Measurements from ENCODE around the gene STK32B.

GRCh38 chr4:5452156-5452555, 400.9 kb downstream of the STK32B start:
- TF ChIP-seq CTCF (IDR thresholded peaks at IDR 0.05) (no peak), SMC3 (IDR thresholded peaks at IDR 0.05; ENCODE audit: low read depth, low read length) (no peak), TCF12 (IDR thresholded peaks at IDR 0.05) (no peak), FOXJ3 (CRISPR knock-in tag; IDR thresholded peaks at IDR 0.05) (no peak), POLR2AphosphoS5 (IDR thresholded peaks at IDR 0.05; ENCODE audit: low read depth, low read length) (no peak), REST (IDR thresholded peaks at IDR 0.05; ENCODE audit: low read depth, low read length) (no peak), CHD2 (IDR thresholded peaks at IDR 0.05; ENCODE audit: low read length, partially characterized antibody) (no peak), EP300 (IDR thresholded peaks at IDR 0.05; ENCODE audit: borderline replicate concordance in 1 of 2, low read depth in 1 of 2, low read length in 1 of 2) (no peak), NRF1 (IDR thresholded peaks at IDR 0.05; ENCODE audit: low read depth, low read length) (no peak), ELF1 (IDR thresholded peaks at IDR 0.05) (no peak), RCOR1 (IDR thresholded peaks at IDR 0.05; ENCODE audit: low read length) (no peak)

Measured in SK-N-SH (cell line).